ENCODE results near the gene BTG1.

The BTG1 gene

DNA sequence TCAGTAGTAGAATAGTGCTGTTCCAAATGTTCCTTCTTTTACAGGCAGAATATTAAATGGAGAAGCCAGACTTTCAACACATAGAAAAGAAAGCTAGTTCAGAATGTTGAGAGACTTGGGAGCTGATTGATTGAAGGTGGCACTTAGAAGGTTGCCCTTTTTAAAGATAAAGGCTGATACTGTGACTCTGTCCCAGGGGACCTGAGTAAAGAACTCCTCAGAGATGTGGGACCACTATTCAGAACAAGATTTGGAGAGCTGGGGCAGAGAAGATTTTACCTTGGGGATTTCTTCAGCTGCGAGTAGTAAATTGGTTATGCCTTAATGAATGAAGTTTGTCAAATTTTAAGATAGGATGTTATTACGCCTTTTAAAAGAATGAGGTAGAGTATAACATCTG, 21.4 kb upstream of the BTG1 start:
- Histone ChIP-seq H3K4me1 (peaks cover 3% of the 10 kb centered on the region), H3K27me3 (ENCODE audit: low read depth) (no peaks in the 10 kb centered on the region), H3K9me3 (no peaks in the 10 kb centered on the region), H3K4me3 (no peak overlapping the region), H3K36me3 (replicated peaks) (no peaks in the 10 kb centered on the region)
- DNase-seq (ENCODE audit: low spot score in 2 of 2), result no peak
- in situ Hi-C loops (cut with MboI; ENCODE audit: low sequenced_read_pairs), result no loop called here

DNA sequence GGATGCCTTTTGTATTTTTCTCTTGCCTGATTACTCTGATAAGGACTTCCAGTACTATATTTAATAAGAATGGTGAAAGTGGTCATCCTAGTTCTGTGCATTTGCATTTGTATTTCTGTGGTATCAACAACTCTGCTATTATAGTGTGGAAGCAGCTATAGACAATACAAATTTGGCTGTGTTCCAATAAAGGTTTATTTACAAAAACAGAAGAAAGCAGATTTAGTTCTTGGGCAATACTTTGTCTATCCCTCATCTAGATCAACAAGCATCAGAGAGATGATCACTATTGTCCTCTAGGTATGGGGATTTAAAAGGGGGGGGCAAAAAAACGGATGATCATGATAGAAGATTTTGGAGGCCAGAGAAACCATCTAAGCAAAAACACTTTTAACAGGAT, 19.1 kb upstream of the BTG1 start:
- H3K27me3 ChIP-seq (ENCODE audit: low read depth), result no peaks in the 10 kb centered on the region
- no peak for DNase-seq (ENCODE audit: low spot score in 2 of 2)
- no peaks in the 10 kb centered on the region for H3K9me3 ChIP-seq
- in situ Hi-C loops (cut with MboI; ENCODE audit: low sequenced_read_pairs), result no loop called here
- H3K4me3 ChIP-seq, result no peak overlapping the region
- H3K4me1 ChIP-seq, result peaks cover 3% of the 10 kb centered on the region
- H3K36me3 ChIP-seq (replicated peaks), result no peaks in the 10 kb centered on the region

DNA sequence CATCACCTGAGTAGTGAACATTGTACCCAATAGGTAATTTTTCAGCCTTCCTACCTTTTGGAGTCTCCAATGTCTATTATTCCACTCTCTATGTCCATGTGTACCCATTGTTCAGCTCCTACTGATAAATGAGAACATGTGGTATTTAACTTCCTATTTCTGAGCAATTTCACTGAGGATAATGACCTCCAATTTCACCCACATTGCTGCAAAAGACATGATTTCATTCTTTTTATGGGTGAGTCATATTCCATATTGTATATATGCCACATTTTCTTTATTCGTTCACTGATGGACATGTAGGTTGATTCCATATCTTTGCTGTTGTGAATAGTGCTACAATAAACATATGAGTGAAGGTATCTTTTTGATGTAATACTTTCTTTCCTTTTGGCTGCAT, 16.4 kb upstream of the BTG1 start:
- Histone ChIP-seq H3K4me1 (peaks cover 3% of the 10 kb centered on the region; the same call in 1 of the 2 replicates), H3K36me3 (replicated peaks) (no peaks in the 10 kb centered on the region), H3K9me3 (no peaks in the 10 kb centered on the region), H3K27me3 (ENCODE audit: low read depth) (0 out of 2 replicates have a peak, but pooled peaks cover 2% of the 10 kb centered on the region), H3K4me3 (no peak overlapping the region)
- no peak for DNase-seq (ENCODE audit: low spot score in 2 of 2)
- in situ Hi-C loops (cut with MboI; ENCODE audit: low sequenced_read_pairs), result no loop called here

DNA sequence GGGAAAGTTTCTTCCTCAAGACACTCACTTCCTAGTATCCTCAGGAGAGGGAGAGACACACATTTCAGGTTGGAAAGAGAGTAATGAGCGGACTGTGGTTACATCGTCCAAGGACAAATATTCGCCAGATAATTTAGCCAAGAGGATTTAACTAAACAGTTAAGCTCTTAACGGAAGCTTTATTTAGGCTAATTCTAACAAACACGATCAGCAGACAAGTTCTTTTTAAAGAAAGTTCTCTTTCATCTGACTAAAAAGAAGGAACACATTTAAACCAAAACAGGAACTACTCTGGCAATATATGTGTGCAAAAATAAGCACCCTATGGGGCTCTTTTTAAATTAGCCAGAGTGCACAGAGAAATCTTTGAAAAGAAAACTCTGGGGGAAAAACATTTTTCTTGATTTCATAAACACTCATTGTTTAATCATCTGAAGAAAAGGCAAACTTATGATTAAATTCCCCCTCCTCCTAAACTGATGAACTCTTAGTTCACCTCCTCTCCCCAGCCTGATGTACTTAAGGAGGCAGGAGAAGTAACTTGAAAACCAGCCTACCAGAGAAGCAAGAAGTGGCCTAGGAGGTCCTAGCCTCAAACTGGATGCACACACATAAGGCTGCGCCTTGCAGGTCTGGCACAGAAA, 13.3 kb upstream of the BTG1 start:
- Histone ChIP-seq H3K9me3 (no peaks in the 10 kb centered on the region), H3K36me3 (replicated peaks) (no peaks in the 10 kb centered on the region), H3K4me1 (no peaks in the 10 kb centered on the region), H3K27me3 (ENCODE audit: low read depth) (0 out of 2 replicates have a peak, but pooled peaks cover 2% of the 10 kb centered on the region), H3K4me3 (no peak overlapping the region)
- in situ Hi-C loops (cut with MboI; ENCODE audit: low sequenced_read_pairs), result no loop called here
- no peak for DNase-seq (ENCODE audit: low spot score in 2 of 2)

DNA sequence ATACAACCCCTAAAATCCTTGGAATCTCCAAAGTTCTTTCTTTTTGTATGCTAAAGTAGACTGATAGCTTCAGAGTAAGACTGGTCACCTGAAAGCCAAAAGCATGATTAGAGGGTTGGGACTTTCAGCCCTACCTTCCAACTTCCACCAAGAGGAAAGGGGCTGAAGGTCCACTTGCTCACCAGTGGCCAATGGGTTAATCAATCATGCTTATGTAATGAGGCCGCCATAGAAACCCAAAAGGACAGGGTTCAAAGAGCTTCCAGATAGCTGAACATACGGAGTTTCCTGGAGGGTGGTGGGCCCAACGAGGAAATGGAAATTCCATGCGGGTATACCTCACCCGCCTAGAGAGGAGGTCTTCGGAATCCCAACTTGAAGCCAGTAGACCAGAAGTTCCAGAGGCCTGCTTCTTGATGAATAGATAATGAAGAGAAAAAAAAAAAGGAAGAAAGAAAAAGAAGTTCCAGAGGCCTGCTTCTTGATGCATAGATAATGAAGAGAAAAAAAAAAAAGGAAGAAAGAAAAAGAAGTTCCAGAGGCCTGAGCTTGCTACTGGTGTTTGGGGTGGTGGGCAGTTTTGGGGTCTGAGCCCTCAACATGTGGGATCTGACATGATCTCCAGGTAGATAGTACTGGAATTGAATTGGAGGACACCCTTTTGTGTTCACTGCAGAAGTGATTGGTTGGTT, 11.2 kb upstream of the BTG1 start:
- in situ Hi-C loops (cut with MboI; ENCODE audit: low sequenced_read_pairs), result no loop called here
- H3K9me3 ChIP-seq, result no peaks in the 10 kb centered on the region
- H3K4me3 ChIP-seq, result no peak overlapping the region
- no peaks in the 10 kb centered on the region for H3K36me3 ChIP-seq (replicated peaks)
- 0 out of 2 replicates have a peak, but pooled peaks cover 2% of the 10 kb centered on the region for H3K27me3 ChIP-seq (ENCODE audit: low read depth)
- H3K4me1 ChIP-seq, result no peaks in the 10 kb centered on the region
- no peak for DNase-seq (ENCODE audit: low spot score in 2 of 2)

DNA sequence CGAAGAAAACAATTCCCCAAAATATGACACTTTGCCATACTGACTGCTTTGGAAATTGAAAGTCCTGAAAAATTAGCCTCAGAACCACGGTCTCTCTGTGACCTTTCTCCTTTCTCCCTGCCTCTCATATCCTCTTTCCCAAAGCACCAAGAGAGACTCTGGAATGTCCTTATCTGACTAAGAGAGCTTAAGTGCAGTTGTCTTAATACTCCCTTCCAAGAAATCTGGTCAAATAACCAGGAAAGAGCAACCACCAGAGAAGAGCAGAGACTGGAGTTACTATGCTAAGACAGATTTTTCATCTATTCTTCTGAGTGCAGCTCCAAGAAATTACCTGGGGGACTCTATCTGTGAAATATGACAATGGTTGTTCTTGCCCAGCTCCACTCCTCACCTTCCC, 10.5 kb upstream of the BTG1 start:
- H3K27me3 ChIP-seq (ENCODE audit: low read depth), result 0 out of 2 replicates have a peak, but pooled peaks cover 2% of the 10 kb centered on the region
- H3K36me3 ChIP-seq (replicated peaks), result no peaks in the 10 kb centered on the region
- in situ Hi-C loops (cut with MboI; ENCODE audit: low sequenced_read_pairs), result no loop called here
- no peaks in the 10 kb centered on the region for H3K4me1 ChIP-seq
- H3K9me3 ChIP-seq, result no peaks in the 10 kb centered on the region
- no peak for DNase-seq (ENCODE audit: low spot score in 2 of 2)
- no peak overlapping the region for H3K4me3 ChIP-seq

DNA sequence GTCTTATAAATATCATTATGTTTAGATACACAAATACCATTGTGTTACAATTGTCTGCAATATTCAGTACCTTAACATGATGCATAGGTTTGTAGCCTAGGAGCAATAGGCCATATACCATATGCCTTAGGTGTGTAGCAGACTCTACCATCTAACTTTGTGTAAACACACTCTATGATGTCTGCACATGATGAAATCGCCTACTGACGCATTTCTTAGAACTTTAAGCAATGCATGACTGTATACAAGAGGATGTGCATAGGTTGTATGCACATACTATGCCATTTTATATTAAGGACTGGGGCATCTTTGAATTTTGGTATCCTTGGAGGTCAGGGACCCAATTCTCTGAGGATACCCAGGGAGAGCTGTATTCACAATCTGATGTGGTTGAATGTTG, 10.1 kb upstream of the BTG1 start:
- Histone ChIP-seq H3K4me3 (no peak overlapping the region), H3K9me3 (no peaks in the 10 kb centered on the region), H3K27me3 (ENCODE audit: low read depth) (0 out of 2 replicates have a peak, but pooled peaks cover 2% of the 10 kb centered on the region), H3K4me1 (no peaks in the 10 kb centered on the region), H3K36me3 (replicated peaks) (no peaks in the 10 kb centered on the region)
- in situ Hi-C loops (cut with MboI; ENCODE audit: low sequenced_read_pairs), result no loop called here
- DNase-seq (ENCODE audit: low spot score in 2 of 2), result no peak

DNA sequence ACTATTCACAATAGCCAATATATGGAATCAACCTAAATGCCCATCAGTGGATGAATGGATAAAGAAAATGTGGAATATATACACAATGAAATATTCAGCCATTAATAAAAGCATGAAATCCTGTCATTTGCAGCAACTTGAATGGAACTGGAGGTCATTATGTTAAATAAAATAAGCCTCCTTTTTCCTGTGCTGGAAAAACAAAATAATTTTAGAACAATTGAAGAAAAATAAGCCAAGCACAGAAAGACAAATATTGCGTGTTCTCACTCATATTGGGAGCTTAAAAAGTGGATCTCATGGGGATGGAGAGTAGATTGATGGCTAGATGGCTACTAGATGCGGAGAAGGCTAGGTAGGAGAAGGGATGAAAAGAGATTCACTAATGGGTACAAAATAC, 6.3 kb upstream of the BTG1 start:
- in situ Hi-C loops (cut with MboI; ENCODE audit: low sequenced_read_pairs), result no loop called here
- no peaks in the 10 kb centered on the region for H3K27me3 ChIP-seq (ENCODE audit: low read depth)
- H3K9me3 ChIP-seq, result no peaks in the 10 kb centered on the region
- H3K4me1 ChIP-seq, result peaks cover 11% of the 10 kb centered on the region
- no peak overlapping the region for H3K4me3 ChIP-seq
- DNase-seq (ENCODE audit: low spot score in 2 of 2), result no peak
- H3K36me3 ChIP-seq (replicated peaks), result no peaks in the 10 kb centered on the region

DNA sequence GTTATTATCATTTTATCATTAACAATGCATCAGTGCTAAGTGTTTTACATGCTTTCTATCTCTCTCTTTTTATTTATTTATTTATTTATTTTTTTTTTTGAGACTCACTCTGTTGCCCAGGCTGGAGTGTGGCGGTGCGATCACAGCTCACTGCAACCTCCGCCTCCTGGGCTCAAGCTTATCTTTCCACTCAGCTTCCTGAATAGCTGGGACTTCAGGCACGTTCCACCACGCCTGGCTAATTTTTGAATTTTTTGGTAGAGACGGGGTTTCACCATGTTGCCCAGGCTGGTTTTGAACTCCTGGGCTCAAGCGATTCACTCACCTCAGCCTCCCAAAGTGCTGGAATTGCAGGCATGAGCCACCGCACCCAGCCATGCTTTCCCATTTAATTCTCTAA, 3.9 kb upstream of the BTG1 start:
- Histone ChIP-seq H3K9me3 (no peaks in the 10 kb centered on the region), H3K4me1 (peaks cover 14% of the 10 kb centered on the region), H3K36me3 (replicated peaks) (no peaks in the 10 kb centered on the region), H3K27me3 (ENCODE audit: low read depth) (no peaks in the 10 kb centered on the region), H3K4me3 (no peak overlapping the region)
- in situ Hi-C loops (cut with MboI; ENCODE audit: low sequenced_read_pairs), result no loop called here
- no peak for DNase-seq (ENCODE audit: low spot score in 2 of 2)

DNA sequence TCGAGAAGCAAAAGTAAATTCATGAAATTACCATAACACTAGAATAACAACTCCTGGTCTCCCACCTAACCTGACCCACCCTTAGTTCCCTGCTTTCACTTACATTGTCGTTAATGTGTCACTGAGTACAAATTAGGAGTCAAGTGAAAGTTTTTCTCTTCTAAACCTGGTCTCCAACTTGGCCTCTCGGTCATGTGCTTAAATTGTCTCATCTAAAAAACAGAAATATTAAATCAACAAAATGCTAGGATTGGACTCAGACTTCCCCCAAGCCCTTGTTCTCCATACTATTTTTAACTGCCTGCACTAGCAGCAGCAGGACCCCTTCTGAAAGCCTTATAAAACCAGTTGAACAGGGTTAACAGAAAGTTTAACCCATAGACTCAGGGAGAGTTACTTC, 1.8 kb upstream of the BTG1 start:
- in situ Hi-C loops (cut with MboI; ENCODE audit: low sequenced_read_pairs), result no loop called here
- no peaks in the 10 kb centered on the region for H3K27me3 ChIP-seq (ENCODE audit: low read depth)
- H3K4me3 ChIP-seq, result no peak overlapping the region
- H3K4me1 ChIP-seq, result peaks cover 27% of the 10 kb centered on the region
- peaks cover 13% of the 10 kb centered on the region for H3K36me3 ChIP-seq (replicated peaks)
- no peaks in the 10 kb centered on the region for H3K9me3 ChIP-seq
- no peak for DNase-seq (ENCODE audit: low spot score in 2 of 2)

DNA sequence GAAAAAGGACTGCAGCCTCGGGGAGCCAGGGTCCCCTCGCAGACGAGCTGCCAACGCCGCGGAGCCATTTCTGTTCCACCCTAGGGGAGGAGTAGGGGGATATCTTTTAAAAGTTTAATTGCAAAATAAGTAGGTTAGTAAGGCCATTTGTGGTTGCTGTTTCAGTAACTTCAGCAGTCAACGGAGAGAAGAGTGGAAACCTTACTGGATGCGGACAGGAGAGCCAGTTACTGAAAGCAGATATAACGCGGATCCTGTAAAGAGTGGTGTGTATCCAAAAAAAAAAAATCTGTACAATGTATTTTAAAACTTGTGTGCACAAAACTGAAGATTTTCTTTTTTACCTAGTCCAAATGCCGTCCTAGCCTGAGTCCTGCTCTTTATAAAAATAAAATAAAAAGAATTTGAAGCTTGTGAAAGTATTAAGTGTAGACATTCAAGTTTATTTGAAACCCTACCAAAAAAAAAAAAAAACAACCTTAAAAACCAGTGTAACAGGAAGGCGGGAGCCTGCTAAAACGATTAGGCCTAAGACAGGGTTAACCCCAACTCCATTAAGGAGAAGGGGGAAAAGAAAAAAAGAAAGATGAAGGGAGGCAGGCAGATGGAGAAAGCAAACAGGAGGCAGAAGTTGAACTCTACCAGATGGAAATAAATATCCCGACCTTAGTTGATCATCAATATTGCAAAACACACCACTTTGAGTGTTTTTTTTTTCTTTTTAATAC, 1.0 kb upstream of the BTG1 start:
- peak overlapping the region; percentile 54 for H3K4me3 ChIP-seq
- no peaks in the 10 kb centered on the region for H3K27me3 ChIP-seq (ENCODE audit: low read depth)
- no peaks in the 10 kb centered on the region for H3K9me3 ChIP-seq
- peaks cover 33% of the 10 kb centered on the region for H3K4me1 ChIP-seq
- H3K36me3 ChIP-seq (replicated peaks), result peaks cover 18% of the 10 kb centered on the region
- no peak for DNase-seq (ENCODE audit: low spot score in 2 of 2)
- in situ Hi-C loops (cut with MboI; ENCODE audit: low sequenced_read_pairs), result no loop called here

DNA sequence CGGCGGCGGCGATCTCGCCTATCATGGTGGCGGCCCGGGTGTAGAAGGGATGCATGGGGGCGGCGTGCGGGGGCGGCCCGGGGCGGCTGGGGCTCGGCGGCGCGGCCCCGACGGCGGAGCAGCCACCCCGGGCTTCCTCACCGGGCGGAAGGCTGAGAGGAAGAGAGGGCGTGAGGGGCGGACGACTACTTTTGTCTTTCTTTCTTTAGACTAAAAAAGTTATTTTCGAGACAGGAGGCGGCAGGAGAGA, 240 bp downstream of the BTG1 start:
- H3K27me3 ChIP-seq (ENCODE audit: low read depth), result no peaks in the 10 kb centered on the region
- H3K4me1 ChIP-seq, result peaks cover 43% of the 10 kb centered on the region
- in situ Hi-C loops (cut with MboI; ENCODE audit: low sequenced_read_pairs), result no loop called here
- DNase-seq (ENCODE audit: low spot score in 2 of 2), result no peak
- peaks cover 22% of the 10 kb centered on the region for H3K36me3 ChIP-seq (replicated peaks)
- H3K9me3 ChIP-seq, result no peaks in the 10 kb centered on the region
- peak overlapping the region; percentile 66 for H3K4me3 ChIP-seq

DNA sequence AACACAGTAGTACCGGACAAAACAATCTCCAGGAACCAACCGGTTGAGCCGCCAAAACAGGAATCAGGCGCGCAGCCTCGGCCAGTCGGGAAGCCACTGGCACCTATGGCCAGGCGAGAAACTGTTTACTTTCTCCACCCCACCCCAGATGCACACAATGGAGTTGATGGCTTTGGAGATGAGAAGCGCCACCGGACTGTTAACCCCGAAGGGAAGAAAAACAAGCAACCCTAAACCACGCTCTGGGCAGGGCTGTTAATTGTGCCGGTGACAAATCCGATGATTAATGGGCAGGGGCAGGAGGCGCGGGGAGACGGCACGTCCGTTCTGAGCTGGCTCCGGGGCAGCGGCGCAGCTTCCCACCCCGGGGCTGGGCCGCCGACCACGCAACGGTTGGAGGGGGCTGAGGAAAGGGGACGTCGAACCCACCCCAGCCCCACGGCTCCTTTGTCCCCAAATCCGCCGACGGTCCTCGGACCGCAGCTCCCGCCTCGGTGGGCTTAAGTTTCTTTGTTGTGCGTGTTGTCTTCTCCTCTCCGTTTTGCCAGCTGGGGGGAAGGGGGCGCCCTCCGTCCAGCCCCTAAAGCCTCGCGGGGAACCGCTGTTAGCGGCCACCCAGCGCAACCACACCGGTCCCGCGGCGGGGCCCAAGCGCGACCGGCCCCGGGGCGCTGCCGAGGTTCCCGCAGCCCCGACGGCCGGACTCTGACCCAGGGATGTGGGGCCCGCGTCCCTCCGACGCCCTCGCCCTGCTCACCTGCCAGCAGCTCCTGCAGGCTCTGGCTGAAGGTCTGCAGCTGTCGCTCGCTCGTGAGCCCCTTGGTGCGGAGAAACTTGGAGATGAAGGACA, 790 bp downstream of the BTG1 start:
- H3K9me3 ChIP-seq, result no peaks in the 10 kb centered on the region
- H3K36me3 ChIP-seq (replicated peaks), result peaks cover 22% of the 10 kb centered on the region
- H3K4me3 ChIP-seq, result peak overlapping the region; percentile 66
- H3K4me1 ChIP-seq, result peaks cover 49% of the 10 kb centered on the region
- DNase-seq (ENCODE audit: low spot score in 2 of 2), result peak; percentile 78 to 86
- H3K27me3 ChIP-seq (ENCODE audit: low read depth), result no peaks in the 10 kb centered on the region
- in situ Hi-C loops (cut with MboI; ENCODE audit: low sequenced_read_pairs), result no loop called here
